ENCODE results near the gene PGK1.
"Not testable (repeated sequence)": the region's sequence is repeated elsewhere in the genome, so short reads cannot be mapped to it uniquely, and the experiment has no call there.

The PGK1 gene

DNA sequence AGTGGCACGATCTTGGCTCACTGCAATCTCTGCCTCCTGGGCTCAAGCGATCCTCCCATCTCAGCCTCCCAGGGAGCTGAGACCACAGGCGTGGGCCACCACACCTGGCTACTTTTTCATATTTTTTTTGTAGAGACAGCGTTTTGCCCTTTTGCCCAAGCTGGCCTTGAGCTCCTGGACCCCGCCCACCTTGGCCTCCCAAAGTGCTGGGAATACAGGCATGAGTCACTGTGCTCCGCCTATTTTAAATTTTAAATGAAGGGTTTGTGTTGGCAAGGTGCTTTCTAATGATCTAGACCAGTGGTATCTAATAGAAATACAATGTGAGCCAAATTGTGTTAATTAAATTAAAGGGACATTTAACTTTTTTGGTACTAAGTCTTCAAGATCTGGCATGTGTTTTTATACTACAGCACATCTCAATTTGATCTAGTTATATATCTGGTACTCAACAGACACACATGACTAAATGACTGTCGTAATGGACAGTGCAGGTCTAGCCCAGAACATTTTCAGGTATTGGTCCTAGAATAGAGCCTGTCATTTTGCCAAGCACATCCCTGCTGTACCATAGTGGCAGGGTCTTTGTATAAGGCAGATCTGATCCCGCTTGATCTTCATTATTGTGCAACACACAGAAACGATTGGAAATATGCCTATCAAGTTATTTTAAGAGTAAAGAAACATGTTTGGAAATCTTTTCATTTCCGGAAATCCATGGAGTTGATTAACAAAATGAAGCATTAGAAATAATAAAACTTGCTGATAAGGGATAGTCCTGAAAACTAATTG lies 7.3 kb downstream of the PGK1 start:
- intact Hi-C loops (cut with DNase I) = no loop called here
- no peak for DNase-seq

DNA sequence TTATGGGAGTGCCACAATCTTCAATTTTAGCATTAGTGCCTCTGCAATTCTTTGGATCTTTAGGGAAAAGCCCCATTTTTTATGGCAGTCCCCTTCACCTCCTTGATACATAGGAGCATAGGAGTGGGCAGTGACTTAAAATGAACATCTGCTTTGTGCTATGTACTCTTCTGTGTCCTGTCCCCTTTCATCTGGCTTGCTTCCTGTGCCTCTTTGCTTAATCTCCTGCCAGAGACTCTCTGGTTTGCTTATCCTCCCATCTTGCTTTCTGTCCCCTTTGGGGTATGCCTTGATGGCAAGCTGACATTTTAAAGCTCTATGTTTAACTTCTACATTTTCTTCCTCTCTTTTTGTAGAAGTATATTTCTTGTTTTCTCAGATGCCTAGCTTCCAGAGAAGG lies 12.3 kb downstream of the PGK1 start:
- intact Hi-C loops (cut with DNase I) = no loop called here
- DNase-seq = no peak

DNA sequence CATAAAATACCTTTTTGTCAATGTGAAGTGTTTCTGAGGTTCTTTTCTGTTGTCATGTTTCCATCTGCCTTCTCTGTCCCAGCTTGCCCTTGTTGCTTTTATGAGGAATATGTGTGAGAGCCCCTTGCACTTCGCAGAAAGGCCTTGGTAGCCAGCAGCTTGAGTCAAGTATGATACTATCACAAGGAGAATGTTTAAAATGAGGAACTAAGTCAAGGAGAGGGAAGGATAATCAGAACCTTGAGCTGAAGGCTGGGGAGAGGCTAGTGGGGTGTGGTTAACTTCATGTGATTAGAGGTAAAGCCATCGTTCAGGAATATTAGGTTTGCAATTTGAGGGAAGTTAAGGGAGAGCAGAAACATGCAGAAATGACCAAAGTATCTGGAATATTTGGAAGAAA lies 12.7 kb downstream of the PGK1 start:
- no peak for DNase-seq
- intact Hi-C loops (cut with DNase I) = no loop called here

GRCh38 chrX:78118628-78119027 lies 14.6 kb downstream of the PGK1 start:
- intact Hi-C loops (cut with DNase I) = no loop called here
- no peak for DNase-seq

DNA sequence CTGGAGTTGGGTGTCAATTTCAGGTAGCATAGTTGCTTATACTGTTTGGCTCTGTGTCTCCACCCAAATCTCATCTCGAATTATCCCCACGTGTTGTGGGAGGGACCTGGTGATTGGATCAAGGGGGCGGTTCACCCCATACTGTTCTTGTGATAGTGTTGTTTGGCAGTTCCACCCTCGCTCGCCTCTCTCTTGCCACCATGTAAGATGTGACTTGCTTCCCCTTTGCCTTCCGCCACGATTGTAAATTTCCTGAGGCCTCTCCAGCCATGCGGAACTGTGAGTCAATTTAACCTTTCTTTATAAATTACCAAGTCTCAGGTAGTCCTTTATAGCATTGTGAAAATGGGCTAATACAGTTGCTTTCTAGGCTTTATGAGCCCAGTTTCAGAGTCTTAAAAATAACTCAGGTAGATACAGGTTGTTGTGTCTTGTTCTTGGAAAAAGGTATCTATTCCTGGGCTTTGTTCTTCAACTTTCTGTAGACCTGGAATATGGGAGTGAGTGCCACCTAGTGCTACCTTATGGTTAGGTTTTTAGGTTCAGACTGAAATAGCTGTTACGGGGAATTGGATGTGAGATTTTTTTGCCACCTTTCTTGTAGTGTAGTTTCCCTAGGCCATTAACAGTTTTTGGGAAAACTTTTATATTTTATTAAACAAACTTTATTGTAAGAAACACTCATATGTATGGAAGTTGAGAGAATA lies 15.6 kb downstream of the PGK1 start:
- DNase-seq = no peak
- intact Hi-C loops (cut with DNase I) = loop anchor here (10.0 kb wide), 1 partner anchor 965 kb away; no protein-coding TSS in a partner anchor

DNA sequence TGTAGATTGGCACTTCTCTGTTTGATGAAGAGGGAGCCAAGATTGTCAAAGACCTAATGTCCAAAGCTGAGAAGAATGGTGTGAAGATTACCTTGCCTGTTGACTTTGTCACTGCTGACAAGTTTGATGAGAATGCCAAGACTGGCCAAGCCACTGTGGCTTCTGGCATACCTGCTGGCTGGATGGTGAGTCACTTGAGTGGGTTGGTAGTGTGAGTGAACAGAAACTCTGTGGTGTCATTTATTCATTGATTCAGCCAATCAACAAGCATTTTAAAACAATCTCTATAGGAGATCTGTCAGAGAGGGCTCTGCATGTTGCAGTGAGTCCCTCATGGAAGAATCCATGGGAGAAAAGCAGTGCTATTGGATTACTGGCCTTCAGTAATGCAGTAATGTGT lies 19.1 kb downstream of the PGK1 start:
- no peak for DNase-seq
- intact Hi-C loops (cut with DNase I) = loop anchor here (10.0 kb wide), 1 partner anchor 962 kb away; no protein-coding TSS in a partner anchor

- intact Hi-C loops (cut with DNase I) = loop anchor here (10.0 kb wide), 1 partner anchor 960 kb away; no protein-coding TSS in a partner anchor
- no peak for DNase-seq
Observed at GRCh38 chrX:78124307-78124706, 20.3 kb downstream of the PGK1 start.

- intact Hi-C loops (cut with DNase I) = loop anchor here (10.0 kb wide), 1 partner anchor 960 kb away; no protein-coding TSS in a partner anchor
- no peak for DNase-seq
Observed at GRCh38 chrX:78125148-78125547, 21.1 kb downstream of the PGK1 start.

DNA sequence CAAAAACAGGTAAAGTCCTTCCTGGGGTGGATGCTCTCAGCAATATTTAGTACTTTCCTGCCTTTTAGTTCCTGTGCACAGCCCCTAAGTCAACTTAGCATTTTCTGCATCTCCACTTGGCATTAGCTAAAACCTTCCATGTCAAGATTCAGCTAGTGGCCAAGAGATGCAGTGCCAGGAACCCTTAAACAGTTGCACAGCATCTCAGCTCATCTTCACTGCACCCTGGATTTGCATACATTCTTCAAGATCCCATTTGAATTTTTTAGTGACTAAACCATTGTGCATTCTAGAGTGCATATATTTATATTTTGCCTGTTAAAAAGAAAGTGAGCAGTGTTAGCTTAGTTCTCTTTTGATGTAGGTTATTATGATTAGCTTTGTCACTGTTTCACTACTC lies 21.7 kb downstream of the PGK1 start:
- DNase-seq = not testable (repeated sequence)
- intact Hi-C loops (cut with DNase I) = loop anchor here (10.0 kb wide), 1 partner anchor 959 kb away; no protein-coding TSS in a partner anchor

DNA sequence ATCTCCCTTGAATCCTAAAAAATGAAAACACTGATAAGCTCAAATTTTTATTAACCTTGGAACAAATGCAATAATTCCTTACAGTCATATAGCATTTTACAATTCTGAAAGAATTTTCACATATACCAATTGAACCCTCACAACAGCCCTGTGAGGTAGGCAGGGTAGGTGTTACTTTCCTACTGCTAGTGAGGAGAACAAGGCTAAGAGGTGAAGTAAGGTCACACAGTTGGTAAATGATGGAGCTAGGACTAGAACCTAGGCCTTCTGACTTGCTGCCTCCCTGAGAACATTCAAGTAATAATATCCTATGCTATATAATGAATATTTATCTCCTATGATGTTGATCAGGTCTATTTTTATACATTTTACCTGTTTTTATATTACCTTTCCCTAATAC lies 25.7 kb downstream of the PGK1 start:
- intact Hi-C loops (cut with DNase I) = loop anchor here (10.0 kb wide), 1 partner anchor 955 kb away; no protein-coding TSS in a partner anchor
- no peak for DNase-seq

GRCh38 chrX:78130396-78130795 lies 26.3 kb downstream of the PGK1 start:
- intact Hi-C loops (cut with DNase I) = no loop called here

GRCh38 chrX:78131117-78131516 lies 27.1 kb downstream of the PGK1 start:
- intact Hi-C loops (cut with DNase I) = no loop called here
- no peak for DNase-seq

More at GRCh38 chrX:78130396-78130795, 26.3 kb downstream of the PGK1 start:
- no peak for DNase-seq

DNA sequence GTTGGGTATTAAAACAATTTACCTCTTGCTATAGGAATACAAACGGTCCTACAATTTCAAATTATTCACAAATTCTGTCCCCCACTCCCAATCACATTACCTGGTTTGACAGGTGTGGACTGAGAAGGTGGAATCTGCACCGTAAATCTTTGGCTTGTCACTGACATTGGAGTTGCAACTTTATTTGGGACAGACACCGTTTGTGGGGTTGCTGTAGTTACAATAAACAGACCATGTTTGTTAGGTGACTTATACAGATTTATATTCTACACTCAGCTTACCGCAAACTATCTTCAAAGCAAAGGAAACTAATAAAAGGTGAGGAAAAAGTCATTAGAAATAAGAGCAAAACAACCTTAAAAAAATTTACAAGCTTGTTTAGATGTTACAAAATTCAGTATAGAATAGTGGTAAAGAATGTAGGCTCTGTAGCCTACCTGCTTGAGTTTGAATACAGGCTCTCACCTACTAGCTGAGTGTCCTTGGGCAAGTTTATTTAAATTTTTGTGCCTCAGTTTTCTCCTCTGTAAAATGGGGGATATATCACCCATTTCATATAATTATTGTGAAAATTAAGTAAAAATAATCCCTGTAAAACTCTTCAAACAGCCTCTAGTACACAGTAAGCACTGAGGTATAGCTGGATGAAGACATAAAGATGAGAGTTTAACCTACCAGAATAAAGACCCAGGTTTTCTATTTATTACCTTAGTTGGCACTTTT lies 29.4 kb downstream of the PGK1 start:
- no peak for DNase-seq
- intact Hi-C loops (cut with DNase I) = no loop called here

DNA sequence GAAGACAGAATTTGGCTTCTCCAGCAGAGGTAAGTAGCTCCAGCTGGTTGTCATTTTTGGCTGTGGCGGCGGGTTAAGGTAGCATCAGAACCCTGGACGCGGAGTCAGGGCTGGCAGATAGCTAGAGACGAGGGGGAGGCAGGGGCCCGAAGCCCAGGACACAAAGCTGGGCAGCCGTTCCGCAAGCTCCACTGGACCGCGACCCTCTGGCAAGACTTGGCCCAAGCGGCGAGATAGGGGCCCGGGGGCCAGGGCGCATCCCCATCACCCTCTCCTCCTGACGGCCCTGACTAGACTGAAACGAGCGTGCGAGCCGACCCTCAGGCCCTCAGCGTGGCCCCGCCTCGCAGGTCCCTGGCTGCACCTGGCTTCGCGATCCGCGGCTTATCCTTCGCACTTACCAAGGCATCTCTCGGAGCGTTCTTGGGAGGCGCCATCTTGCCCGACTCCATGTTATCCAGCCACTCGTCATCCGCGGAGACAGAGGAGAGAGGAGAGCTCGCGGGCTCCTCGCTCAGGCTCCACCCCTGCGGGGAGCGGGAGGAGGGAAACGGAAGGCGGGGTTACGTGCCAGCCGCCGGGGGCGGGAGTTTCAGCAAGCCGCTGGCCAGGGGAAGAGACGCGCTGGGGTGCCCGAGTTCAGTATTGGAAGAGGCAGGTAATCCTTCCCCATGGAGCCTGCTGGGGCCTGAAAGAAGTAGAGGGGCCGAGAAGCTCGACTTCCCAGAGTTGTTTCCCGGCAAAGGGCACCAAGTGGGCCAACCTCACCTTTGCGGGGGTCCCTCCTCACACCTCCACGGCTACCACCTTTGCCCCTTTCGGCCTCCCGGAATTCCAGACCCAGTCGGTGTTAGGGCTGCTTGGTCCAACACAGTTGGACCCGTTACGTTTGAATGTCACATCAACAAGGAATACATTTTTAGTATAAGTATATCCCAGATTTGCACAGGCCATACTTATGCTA lies 35.4 kb downstream of the PGK1 start, which contains the start of gene TAF9B:
Gene TAF9B, minus strand, starts transcription at position 491 of the 964 bp plus-strand sequence. Its CDS starts 39 bp downstream, at position 452.
- peak; percentile 67 to 98 (median 82) for DNase-seq
- intact Hi-C loops (cut with DNase I) = no loop called here

GRCh38 chrX:78140206-78140605 lies 36.2 kb downstream of the PGK1 start:
- DNase-seq = no peak
- intact Hi-C loops (cut with DNase I) = no loop called here

GRCh38 chrX:78147002-78147540 lies 43.0 kb downstream of the PGK1 start:
- DNase-seq; intact Hi-C loops (cut with DNase I): not testable (repeated sequence)

GRCh38 chrX:78157373-78157772 lies 53.3 kb downstream of the PGK1 start:
- DNase-seq; intact Hi-C loops (cut with DNase I): not testable (repeated sequence)

- intact Hi-C loops (cut with DNase I); DNase-seq: not testable (repeated sequence)
Observed at GRCh38 chrX:78157846-78158245, 53.8 kb downstream of the PGK1 start.

DNA sequence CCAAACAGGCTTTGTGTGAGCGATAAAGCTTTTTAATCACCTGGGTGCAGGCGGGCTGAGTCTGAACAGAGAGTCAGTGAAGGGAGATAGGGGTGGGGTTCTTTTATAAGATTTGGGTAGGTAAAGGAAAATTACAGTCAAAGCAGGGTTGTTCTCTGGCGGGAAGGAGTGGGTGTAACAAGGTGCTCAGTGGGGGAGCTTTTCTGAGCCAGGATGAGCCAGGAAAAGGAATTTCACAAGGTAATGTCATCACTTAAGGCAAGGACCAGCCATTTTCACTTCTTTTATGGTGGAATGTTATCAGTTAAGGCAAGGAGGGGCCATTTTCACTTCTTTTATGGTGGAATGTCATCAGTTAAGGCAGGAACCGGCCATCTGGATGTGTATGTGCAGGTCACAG lies 56.7 kb downstream of the PGK1 start:
- DNase-seq; intact Hi-C loops (cut with DNase I): not testable (repeated sequence)

All from posterior cingulate gyrus (tissue), 11 donors.